Measurements from ENCODE around the gene LRMDA.
"Not testable (repeated sequence)": the region's sequence is repeated elsewhere in the genome, so short reads cannot be mapped to it uniquely, and the experiment has no call there.

The LRMDA gene

DNA sequence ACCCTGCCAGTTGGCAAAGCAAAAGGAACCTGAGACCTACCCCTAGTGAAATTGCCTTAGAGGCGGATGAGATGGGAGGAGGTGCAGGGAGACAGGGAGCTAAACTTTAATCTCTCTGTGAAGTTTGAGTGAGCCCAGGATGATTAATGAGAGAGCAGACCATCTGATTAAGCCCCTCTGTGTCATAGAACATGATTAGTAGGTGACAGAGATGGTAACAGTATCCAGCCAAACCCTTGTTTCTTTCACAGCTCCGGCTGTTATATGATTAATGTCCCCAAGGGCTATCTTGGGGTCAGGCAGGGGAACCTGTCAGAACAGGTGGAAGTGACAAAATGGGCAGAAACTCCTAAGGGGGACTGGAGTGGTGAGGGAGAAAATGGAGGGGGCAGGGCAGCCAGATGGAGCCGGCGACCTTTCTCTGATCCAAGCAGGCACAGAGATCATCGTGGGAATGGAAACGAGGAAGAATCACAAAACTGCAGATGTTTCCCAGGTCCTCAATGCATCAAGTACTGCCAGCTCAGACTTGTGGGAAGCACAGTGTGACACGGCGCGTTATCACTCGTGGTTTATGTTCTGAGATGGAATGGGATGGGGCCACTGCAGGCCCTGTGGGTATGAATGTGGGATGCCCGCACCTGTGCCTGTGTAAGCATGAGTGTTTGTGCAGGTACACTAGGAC is 684.2 kb downstream of the LRMDA start:
- DNase-seq = no peak

DNA sequence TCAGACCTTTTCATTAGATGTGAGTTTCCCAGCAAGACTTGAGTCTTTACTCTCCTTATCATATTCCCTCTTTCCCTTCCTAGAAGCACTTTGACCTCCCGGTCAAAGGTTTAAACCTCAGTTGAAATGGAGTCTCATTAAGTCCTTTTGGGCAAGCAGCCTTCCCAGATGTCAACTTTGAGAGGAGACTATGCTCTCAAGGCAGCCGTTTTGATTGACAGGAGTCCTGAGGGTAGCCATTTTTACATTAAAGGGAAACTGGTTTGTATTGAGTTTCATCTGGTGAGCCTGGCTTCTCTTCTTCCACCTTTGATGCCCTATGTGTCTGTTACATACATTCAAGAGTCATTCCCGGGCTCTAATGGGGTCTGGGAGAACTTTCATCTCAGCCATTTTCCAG is 685.1 kb downstream of the LRMDA start:
- no peak for DNase-seq

DNA sequence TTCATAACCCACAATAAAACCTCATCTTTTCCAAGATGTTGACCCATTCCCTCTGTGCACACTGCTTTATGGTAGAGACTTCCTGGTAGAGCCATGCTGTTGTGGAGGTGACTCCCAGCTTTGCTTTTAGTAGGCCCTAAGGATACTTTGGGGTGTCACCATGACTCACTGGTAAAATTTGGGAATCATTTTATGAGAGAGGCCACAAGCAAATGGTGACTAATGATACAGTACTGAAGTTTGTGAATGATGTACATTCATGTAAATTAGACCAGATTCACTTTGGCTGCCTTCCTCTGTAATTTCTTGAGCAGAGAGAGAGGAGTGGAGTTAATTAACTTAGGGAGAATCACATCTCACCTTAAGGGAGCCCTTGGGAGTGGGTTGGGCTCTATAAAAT is 686.5 kb downstream of the LRMDA start:
- no peak for DNase-seq

DNA sequence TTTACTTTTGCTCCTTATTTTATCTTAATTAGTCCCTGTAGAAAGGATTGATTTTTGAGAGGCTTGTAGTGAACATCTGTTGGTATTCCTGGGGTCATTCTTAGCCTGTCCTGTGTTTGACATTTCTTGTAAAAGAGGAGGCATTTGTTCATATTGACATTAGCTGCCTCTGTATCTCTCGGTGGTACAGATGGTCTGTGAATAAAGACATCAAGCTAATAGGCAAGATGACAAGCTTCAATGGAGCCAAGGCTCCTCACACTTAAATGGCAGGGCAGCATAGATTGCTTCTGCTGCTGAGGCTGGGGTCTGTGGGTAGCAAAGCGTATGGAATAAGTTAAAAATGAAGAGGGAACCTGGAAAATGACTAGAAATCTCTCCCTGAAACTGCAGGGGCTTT is 687.6 kb downstream of the LRMDA start:
- DNase-seq = no peak

DNA sequence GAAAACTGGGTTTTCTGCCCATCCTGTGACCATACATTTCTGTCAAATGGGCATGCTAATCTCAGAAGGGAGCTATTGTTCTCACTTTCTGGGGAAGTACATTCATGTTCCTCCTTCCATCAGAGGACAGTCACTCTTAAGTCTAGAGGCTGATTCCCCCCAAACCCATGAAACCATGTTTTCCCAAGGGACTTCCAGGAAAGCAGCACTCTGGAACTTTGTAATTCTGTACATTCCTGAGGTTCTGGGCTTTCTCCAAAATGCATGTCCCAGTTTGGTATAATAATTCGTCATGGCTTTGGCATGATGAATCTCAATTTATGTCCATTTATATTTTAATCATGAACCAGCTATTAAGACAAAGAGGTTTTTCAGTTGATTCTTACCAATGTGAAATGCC is 688.1 kb downstream of the LRMDA start:
- DNase-seq = no peak

DNA sequence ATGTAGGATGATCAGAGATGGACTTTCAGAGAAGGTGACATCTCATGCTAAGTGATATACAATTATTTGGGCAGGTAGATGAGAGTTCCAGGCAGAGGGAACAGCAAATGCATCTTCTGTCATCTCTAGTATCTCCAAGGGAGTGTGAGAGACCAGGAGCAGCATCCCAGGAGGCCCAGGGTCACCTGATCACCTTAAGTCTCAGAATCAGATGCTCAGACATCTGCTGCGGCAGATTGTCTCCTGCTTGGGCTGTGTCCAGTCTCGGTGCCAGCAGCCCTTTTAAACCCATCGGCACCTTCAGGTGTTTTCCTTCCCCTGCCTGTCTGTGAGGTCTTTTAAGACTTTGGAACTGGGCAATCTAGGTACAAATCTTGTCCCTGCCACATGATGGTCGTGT is 690.6 kb downstream of the LRMDA start:
- DNase-seq = no peak

DNA sequence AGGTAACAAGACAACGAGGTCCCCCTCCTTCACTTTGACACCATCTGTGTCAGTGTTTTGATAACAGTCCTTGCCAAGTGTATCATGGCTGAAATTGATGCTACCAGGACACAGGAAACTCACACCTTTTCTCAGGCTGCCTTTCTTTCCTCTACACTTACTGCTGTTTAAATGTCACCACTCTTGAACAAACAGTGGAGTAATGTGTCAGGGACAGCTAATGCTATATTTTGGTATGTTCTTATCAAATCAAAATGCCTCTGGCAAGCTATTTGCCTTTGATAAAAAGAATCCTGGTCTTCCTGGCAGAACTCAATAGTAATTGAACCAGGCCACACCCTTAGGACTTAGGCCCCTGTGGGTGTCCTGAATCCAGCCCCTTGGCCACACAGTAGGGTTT is 692.9 kb downstream of the LRMDA start:
- DNase-seq = no peak

DNA sequence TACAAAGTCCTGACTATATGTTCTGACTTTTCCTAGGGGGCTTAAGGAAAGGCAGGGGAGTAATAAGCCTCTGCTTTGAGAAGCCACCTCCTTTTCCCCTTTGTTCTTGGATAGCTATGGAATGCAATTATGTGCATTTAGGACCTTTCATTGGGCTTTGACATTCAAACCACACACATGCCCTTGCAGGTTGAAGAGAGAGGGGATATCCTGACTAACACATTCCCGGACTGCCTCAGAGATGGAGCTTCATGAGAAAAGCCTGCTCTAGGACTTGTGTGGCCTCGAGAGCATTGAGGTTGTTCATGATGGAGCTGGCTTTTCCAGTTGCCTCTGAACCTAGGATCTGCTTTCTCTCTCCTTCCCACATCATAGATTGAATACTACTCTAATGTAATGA is 694.5 kb downstream of the LRMDA start:
- no peak for DNase-seq

DNA sequence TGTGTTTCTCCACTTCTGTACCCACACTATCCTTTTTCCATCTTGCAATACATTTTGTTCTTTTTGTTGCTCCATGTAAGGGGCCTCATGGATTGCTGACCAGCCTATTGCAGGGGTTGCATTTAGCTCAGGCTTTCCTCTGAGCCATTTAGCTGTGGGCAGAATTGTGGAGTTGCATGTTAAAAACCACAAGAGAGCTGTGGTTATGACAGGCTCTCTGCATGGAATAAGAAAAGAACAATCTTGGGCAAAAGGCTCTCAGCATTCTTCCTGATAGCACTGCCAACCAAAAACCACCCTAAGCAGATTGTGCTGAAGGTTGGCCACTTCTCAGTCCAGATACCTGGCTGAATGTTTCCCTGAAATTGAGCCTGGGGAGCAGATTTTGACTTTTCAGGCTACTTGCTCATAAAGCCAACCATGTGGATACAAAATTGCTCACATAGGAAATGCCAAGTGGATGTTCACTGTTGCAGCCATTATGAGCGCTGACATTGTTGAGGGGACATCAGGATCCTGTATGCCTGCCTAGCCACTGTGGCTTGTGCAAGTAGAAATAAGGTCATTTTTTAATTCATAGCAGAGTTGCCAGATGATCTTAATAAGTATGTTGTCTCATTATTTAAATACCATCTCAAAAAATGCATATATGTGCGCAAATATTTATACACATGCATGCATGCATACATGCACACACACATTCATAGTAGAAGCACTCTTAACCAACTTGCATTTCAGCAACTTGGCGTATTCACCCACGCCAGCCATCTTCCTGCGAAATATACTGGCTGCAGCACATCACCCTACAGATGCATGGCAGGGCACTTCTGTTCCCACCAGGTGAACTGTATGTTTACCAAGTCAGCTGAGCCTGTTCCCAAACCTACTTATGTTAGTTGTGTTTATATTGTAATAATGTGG is 695.4 kb downstream of the LRMDA start:
- DNase-seq = no peak

DNA sequence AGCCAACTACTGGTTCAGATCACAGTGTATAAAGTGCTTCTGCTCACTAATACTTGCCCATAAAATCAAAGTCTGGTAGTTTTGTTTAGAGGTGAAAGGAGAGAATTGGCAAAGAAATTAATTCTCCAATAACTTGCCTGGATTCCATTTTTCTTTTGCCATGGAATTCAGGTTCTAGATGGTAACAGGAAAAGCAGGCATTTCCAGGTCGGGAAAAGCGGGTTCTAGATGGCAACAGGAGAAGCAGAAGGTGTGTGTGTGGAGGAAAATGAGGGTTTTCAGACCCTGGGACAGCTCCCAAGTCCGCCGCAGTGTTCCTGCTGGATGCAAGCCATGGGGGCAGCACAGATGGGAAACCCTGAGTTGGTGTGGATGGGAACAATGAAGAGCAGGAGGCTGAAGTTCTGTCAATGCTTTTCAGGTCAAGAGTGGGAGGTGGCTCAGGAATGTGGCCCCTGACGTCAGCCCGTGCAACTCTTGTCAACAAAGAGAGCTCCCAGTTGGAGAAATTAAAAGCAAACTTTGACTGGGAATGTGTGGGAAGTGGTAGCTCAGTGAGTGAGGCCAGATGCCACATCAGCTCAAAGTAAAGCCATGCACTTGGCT is 696.7 kb downstream of the LRMDA start:
- no peak for DNase-seq

DNA sequence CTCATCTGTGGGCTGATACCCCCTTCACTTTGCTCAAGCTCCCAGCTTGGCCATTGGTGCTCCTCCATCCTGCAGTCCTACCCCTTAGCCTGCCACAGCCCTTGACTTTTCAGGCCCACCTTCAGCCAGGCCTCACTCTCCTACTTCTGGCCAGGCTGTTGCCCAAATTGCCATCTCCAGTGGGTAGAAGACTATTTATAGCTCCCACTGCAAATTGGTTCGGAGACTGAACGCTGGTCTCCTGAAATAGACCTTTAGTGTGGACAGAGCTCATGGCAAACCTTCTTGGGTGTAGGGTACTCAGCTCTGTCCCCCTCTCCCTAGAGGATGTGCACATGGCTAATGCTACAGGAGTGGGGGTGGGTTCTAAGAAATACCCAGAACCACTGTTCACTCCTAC is 697.8 kb downstream of the LRMDA start:
- DNase-seq = no peak

DNA sequence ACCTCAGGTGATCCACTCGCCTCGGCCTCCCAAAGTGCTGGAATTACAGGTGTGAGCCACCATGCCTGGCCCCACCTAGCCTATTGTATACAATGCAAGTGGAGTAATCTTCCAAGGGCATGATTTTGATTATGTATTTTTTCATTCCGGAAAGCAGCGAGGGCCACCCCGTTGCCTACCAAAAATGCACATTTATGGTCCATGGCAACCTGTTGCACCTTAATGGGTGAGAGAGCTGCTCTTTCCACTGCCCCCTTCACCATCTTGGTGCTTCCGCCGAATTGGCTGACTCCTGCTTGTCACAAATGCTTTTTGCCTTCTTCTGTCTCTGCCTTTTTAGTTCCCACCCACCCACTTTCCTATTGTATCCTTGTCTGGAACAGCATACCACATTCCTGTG is 699.5 kb downstream of the LRMDA start:
- DNase-seq = no peak

DNA sequence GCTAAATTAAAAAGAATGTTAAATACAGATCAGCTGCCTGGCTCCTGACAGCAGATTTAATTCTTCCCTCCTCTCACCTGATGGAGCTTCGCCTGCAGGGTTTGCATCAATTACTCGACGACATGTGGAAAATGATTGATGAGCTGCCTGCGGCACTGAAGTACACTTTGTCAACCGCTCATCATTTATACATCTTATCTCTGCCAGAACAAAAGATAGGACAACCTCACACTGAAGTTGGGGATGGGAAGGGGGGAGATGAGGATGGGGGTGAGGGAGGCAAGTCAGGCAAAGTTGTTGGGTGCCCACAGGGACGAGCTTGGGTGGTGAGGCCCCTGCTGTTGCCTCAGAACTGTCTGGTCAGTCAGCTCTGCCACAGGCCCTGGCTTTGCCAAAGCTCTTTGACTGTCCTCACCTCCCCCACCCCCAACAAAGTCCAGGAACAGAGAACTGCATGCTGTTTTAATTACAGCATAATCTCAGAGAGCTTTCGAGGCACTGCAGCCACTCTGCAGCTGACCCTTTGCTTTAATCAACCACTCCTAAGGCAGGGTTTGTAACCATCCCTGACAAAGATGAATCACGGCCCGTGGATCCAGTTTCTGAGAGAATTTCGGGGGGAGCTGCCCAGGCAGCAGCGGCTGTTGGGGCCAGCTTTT is 702.3 kb downstream of the LRMDA start:
- DNase-seq = no peak

DNA sequence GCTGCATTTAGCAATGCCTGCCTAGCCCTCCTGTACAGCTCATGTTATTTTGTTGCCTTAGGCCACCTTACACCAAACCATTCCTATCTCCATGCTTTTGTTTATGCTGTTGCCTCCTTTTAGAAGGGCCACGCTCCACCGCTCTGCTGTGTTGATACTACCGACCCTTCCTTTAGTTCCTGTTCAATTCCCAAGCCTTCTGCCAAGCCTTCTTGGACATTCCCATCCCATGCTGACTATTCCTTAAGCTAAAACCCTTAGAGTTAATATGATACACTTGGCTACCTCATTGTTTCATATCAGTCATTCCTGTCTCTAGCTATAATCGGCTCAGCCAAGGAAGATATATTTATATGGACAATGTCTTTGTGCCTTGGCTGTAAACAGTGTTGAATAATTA is 705.5 kb downstream of the LRMDA start:
- DNase-seq = no peak

DNA sequence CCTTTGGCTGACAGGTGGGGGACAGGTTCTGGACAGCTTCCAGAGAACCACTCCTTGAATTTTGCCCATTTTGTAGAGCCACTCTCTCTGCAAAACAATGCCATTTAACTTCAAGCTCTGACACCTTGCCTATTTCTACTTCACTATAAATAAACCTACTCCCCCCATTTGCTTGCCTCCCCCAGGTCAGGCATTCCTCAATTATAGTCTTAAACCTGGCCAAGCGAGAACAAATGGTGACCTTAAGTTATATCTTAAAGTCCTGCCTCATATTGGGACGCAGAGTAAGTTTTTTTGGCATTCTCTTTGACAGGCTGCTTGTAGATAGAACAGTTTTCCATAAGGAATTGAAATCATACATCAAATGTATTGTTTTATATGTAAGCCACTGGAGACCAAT is 706.9 kb downstream of the LRMDA start:
- no peak for DNase-seq

DNA sequence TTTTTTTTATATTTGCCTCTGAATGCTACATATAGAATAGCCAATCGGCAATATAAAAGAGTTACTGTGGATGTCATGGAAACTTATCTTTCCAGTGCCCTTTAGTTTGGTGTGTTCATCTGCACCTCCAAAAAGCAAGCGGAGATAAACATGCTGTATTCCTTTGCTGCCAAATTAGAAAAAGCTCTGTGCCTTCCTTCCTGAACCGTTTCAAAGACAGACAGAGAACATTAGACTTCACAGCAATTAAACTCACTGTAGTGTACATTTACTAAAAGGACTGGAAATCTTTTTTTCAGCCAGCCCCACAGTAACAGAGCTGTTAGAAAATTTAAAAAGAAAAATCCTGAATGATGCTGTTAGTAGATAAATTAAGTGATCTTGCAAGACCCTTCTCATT is 707.5 kb downstream of the LRMDA start:
- DNase-seq = no peak

DNA sequence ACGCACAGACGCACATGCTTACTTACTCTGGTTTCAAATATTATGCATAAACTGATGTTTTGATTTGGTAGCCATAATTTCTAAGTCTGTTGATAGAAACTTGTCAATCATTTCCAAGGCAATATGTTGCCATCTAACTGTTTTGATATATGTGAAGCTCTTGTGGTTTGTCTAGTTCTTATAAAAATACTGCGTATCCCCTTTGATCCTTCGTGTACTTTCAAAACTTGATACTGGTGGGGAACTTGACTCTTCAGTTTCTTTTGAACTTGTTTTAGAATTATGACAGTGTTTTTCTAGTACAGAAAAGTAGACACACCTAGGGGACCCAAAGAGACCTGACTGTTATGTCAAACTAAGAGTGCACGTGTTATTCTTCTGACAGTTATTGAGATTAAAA is 708.0 kb downstream of the LRMDA start:
- no peak for DNase-seq

DNA sequence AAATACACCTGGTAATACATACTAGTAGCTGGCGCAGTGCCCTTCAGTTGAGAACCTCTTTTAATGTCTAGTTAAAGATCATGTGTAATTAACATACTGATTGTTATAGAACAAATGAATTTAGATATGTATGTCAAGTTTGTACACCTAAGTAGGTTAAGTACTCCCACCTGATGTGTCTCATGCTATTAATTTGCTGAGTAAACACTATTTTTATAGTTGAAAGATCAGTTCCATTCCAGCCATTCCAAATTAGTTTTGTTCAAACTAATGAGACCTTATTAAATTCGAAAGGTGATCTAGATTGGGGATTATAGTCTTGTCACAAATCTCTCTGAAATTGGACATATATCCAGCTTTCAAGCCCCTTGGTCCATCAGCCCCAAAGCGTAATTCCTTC is 710.0 kb downstream of the LRMDA start:
- no peak for DNase-seq

DNA sequence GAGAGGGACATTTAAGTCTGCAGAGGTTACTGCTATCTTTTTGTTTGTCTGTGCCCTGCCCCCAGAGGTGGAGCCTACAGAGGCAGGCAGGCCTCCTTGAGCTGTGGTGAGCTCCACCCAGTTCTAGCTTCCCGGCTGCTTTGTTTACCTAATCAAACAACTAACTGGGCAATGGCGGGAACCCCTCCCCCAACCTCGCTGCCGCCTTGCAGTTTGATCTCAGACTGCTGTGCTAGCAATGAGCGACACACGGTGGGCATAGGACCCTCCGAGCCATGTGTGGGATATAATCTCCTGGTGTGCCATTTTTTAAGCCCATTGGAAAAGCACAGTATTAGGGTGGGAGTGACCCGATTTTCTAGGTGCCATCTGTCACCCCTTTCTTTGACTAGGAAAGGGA is 716.8 kb downstream of the LRMDA start:
- DNase-seq = not testable (repeated sequence)

DNA sequence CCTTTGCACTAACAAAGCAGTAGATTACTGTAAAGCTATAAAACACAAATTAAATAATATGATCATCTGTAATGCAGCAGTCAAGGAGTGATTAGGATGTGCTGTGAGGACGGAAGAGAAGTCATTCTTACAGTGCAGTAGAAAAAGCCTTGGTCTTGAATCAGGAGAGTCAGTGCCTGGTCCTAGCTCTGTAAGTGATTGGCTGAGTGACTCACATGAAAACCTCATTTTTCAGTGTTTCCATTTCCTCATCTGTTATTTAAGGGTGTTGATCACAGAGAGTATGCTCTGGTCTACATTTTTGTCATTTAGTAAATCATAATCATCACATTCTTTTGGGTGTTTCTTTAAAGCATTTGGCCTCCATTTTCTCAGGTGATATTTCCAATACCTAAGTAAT is 717.8 kb downstream of the LRMDA start:
- DNase-seq = no peak

DNA sequence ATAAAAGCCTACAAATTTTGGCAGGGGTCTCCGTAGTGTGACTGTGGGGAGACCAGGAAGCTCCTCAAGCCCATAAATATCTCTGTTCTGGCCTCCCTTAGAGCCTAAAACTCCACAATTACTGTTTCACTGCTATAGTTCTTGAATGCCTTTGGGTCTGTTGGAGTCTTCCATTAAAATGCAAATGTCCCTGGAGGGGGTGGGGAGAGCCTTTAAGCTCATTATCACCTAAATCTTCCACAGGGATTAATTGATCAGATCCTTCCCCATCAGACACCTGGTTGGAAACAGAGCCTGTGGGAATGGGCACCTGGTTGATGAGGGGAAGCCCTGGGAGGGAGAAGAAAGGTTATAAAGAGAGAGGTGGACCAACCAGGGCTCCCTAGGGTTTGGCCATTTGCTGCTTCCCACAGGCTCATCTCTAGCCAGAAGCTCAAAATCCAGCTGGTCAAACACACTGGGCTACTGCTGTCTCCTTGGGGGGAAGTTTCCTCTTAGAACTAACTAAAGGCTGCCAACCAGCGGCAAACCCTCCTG is 718.2 kb downstream of the LRMDA start:
- DNase-seq = no peak

DNA sequence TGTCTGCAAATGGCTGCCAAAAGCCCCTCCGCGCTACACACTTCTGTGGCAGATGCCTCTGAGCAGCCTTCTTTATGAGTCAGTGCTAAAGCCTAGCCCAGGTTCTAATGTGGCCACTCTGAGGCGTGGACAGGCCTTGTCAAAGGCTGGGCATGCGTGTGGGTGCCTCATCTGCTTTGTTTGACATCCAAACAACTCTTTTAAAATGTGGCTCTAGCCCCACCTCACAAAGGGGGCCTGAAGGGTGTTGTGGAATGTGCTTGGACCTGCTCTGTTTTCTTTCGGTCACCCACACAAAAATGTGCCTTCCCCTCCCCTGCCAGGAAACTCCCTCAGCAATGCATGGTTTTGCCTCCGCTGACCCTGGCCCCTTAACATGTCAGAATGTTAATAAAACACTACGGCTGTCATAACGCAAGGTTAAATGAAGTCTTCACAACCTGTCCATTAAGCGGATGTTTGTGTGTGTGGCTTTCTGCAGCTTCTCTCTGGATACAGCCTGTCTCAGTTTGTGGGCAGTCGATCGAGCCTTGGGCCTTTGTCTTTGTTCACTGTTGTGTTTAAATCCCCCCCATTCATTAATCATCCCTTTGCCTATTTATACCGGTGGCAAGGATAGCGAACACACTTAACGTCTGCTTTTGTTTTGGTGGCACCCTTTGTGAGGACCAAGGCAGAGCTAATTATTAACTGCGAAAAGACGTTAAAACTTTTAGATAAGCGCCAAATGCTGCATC is 718.9 kb downstream of the LRMDA start:
- DNase-seq = no peak

DNA sequence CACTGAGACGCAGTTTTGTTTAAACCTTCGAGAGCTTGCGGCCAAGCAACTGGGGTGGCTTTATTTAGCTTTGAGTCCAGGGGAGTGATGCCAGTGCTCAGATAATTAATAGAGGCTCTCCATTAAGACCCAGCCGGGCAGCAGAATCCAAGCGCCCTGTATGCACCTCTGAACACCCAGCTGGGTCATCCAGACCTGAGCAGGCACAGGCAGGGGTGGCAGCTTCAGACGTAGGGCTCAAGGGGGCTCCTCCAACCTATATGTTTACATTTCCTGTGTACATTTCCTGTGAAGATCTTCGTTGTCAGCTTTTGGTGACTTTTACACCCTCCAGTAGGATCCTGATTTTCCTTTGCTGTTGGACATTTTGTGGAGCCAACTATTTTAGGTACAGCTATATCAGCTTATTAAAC is 719.5 kb downstream of the LRMDA start:
- DNase-seq = no peak

Measured in activated CD4-positive, alpha-beta T cell treated with anti-CD3 and anti-CD28 coated beads, Interleukin-10, Interleukin-2, amounts not matched to agents 100 ng/mL and 50 ng/mL, durations not matched to agents 16 hours and 8 hours (primary cell).